ENCODE results near the gene TTK.

Gene TTK

GRCh38 chr6:80004173-80005072, at the start of gene TTK:
TTK (plus strand) TSS chr6:80004649; CDS start chr6:80005844, 1,195 bp downstream.
- peak; percentile 57 to 83 (median 64) for DNase-seq

- DNase-seq = no peak
Measured at GRCh38 chr6:79954849-79955248, 49.6 kb upstream of the TTK start.

- DNase-seq = no peak
Measured at GRCh38 chr6:79964607-79965081, 39.8 kb upstream of the TTK start.

GRCh38 chr6:79967178-79967577, 37.3 kb upstream of the TTK start:
- DNase-seq = no peak

- no peak for DNase-seq
Measured at GRCh38 chr6:79969784-79970183, 34.7 kb upstream of the TTK start.

GRCh38 chr6:79971193-79971592, 33.3 kb upstream of the TTK start:
- DNase-seq = no peak

GRCh38 chr6:79981652-79982051, 22.8 kb upstream of the TTK start:
- DNase-seq = no peak

- DNase-seq = no peak
Measured at GRCh38 chr6:79984261-79984660, 20.2 kb upstream of the TTK start.

- DNase-seq = no peak
Measured at GRCh38 chr6:79985128-79985527, 19.3 kb upstream of the TTK start.

- DNase-seq = no peak
Measured at GRCh38 chr6:79989641-79990040, 14.8 kb upstream of the TTK start.

GRCh38 chr6:79993012-79993910, 11.2 kb upstream of the TTK start:
- DNase-seq = no peak

GRCh38 chr6:79993911-79994309, 10.5 kb upstream of the TTK start:
- DNase-seq = no peak

GRCh38 chr6:79997728-79998127, 6.7 kb upstream of the TTK start:
- no peak for DNase-seq

- no peak for DNase-seq
Measured at GRCh38 chr6:80001337-80001736, 3.1 kb upstream of the TTK start.

- DNase-seq = peak in 1 of 4 experiments; percentile 19
Measured at GRCh38 chr6:80003826-80004172, 650 bp upstream of the TTK start.

- DNase-seq = no peak
Measured at GRCh38 chr6:80005406-80005805, 957 bp downstream of the TTK start.

- no peak for DNase-seq
Measured at GRCh38 chr6:80006541-80006940, 2.1 kb downstream of the TTK start.

GRCh38 chr6:80009531-80009930, 5.1 kb downstream of the TTK start:
- no peak for DNase-seq

GRCh38 chr6:80010288-80010687, 5.8 kb downstream of the TTK start:
- DNase-seq = no peak

- DNase-seq = no peak
Measured at GRCh38 chr6:80015839-80016435, 11.5 kb downstream of the TTK start.

GRCh38 chr6:80020381-80021120, 16.1 kb downstream of the TTK start:
- no peak for DNase-seq

GRCh38 chr6:80021131-80021530, 16.7 kb downstream of the TTK start:
- no peak for DNase-seq

GRCh38 chr6:80021591-80021990, 17.1 kb downstream of the TTK start:
- DNase-seq = no peak
